BLaER1 (cell line): ENCODE data around the gene RHOBTB1.

Source experiments
- H3K27ac ChIP-seq: shearing (Covaris generic); formaldehyde crosslinking; 2 replicates; pipeline ENCODE4 v1.8.1; 2022
- H3K27me3 ChIP-seq: shearing (Covaris generic); formaldehyde crosslinking; 2 replicates; pipeline ENCODE4 v1.8.1; 2022
- H3K36me3 ChIP-seq: shearing (Covaris generic); formaldehyde crosslinking; 2 replicates; pipeline ENCODE4 v1.8.1; 2022
- H3K4me1 ChIP-seq: shearing (Covaris generic); formaldehyde crosslinking; 2 replicates; pipeline ENCODE4 v1.8.1; 2022
- H3K4me2 ChIP-seq: shearing (Covaris generic); formaldehyde crosslinking; 2 replicates; pipeline ENCODE4 v1.8.1; 2022
- H3K4me3 ChIP-seq: shearing (Covaris generic); formaldehyde crosslinking; 2 replicates; pipeline ENCODE4 v1.8.1; 2022
- H3K9ac ChIP-seq: shearing (Covaris generic); formaldehyde crosslinking; 2 replicates; pipeline ENCODE4 v1.8.1; 2022
- H3K9me3 ChIP-seq: shearing (Covaris generic); formaldehyde crosslinking; 2 replicates; pipeline ENCODE4 v1.8.1; 2022
- H4K20me1 ChIP-seq: shearing (Covaris generic); formaldehyde crosslinking; 2 replicates; pipeline ENCODE4 v1.8.1; 2022
- Cebpa-rat ChIP-seq: shearing (Covaris generic); IDR thresholded peaks from 2 replicates; pipeline ENCODE4 v1.8.1; 2022

RHOBTB1 gene

DNA sequence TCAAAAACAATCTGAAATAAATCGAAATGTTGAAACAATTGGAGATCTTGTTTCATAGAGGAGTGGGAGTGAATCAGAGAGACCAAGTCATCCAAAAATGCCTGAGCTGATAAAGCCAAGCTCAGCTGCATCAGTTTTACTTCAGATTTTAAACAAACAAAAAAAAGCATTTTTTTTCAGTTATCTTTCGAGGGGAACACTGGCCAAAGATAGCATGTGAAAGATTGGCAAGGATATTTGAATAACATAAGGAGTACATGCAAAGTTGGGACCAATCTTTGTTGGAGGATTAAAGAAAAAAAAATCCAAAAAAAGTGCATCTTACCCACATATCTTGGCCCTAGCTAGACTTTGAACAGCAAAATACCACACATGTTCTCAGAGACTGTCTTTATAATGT, 47.2 kb downstream of the RHOBTB1 start:
- no peaks in the 10 kb centered on the region for H3K27me3 ChIP-seq
- H3K27ac ChIP-seq: no peak overlapping the region
- H3K9me3 ChIP-seq: peaks cover 2% of the 10 kb centered on the region; the same call in 1 of the 2 replicates
- no peak overlapping the region for H3K4me2 ChIP-seq
- no peak for TF ChIP-seq Cebpa-rat
- H3K9ac ChIP-seq: no peak overlapping the region
- no peak overlapping the region for H3K4me3 ChIP-seq
- H4K20me1 ChIP-seq: no peaks in the 10 kb centered on the region
- peaks cover 25% of the 10 kb centered on the region for H3K36me3 ChIP-seq
- 0 out of 2 replicates have a peak, but pooled peaks cover 8% of the 10 kb centered on the region for H3K4me1 ChIP-seq

DNA sequence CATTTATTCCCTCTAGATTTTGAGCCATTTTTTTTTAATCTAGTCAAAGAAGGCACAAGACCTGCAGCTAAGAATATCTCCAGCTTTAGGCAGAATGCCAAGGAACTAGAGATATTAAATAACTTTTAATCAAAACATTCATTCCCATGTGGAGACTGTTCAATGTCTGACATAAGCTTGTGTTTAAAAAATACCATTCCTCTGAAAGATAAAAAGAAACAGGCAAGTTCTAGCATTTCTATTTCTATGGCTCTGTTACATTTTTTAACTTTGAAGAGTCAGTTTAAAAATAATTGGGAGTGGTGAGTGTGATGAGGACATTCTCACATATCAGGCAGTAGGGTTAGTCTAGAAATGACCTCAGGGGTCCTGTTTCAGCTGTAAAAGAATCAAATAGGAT, 48.0 kb downstream of the RHOBTB1 start:
- H3K4me1 ChIP-seq: 0 out of 2 replicates have a peak, but pooled peaks cover 8% of the 10 kb centered on the region
- peaks cover 4% of the 10 kb centered on the region; the same call in 1 of the 2 replicates for H3K9me3 ChIP-seq
- H3K27ac ChIP-seq: no peak overlapping the region
- no peak overlapping the region for H3K4me2 ChIP-seq
- TF ChIP-seq Cebpa-rat: no peak
- no peaks in the 10 kb centered on the region for H3K27me3 ChIP-seq
- peaks cover 26% of the 10 kb centered on the region for H3K36me3 ChIP-seq
- H3K4me3 ChIP-seq: no peak overlapping the region
- H3K9ac ChIP-seq: no peak overlapping the region
- no peaks in the 10 kb centered on the region for H4K20me1 ChIP-seq

DNA sequence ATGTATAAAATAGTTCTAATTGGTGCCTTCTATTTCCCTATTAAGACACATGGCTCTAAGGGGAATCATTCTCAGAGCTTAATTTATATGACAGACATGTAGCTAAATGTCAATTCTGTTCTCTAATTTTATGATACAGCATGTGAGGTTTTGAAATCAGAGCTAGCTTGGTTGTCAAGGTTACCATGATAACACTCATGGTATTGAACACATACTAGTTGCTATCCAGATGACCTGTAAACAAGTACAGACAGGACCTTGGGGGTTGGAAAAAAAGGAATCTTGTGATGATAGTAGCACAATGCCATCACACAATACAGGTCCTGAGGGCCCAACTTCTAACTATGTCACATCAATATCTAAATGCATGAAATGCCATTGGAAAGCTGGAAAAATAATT, 49.2 kb downstream of the RHOBTB1 start:
- Histone ChIP-seq H3K36me3 (peaks cover 26% of the 10 kb centered on the region), H3K9ac (no peak overlapping the region), H3K4me1 (0 out of 2 replicates have a peak, but pooled peaks cover 8% of the 10 kb centered on the region), H3K4me2 (no peak overlapping the region), H3K4me3 (no peak overlapping the region), H3K27ac (no peak overlapping the region), H3K27me3 (no peaks in the 10 kb centered on the region), H4K20me1 (no peaks in the 10 kb centered on the region), H3K9me3 (peaks cover 4% of the 10 kb centered on the region; the same call in 1 of the 2 replicates)
- no peak for TF ChIP-seq Cebpa-rat

DNA sequence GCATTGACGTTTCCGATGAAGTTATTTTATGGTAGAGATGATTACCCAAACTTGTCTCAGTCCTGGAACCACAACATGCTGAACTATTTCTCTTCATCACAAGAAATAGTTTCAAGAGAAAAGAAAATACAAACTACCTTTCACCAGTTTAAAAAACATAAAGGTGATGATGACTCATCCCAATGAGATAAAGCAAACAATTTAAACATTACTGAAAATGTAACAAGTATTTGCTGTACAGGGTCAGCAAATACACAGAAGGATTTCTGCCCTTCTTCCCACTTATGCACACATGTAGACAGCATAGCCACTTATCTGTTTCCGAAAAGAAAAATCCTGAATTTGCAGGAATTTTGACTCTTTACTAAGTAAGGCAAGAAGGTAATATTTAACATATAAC, 50.8 kb downstream of the RHOBTB1 start:
- no peaks in the 10 kb centered on the region for H3K27me3 ChIP-seq
- no peak overlapping the region for H3K9ac ChIP-seq
- no peaks in the 10 kb centered on the region for H4K20me1 ChIP-seq
- peaks cover 25% of the 10 kb centered on the region for H3K36me3 ChIP-seq
- H3K4me3 ChIP-seq: no peak overlapping the region
- no peak overlapping the region for H3K4me2 ChIP-seq
- H3K27ac ChIP-seq: no peak overlapping the region
- peaks cover 4% of the 10 kb centered on the region; the same call in 1 of the 2 replicates for H3K9me3 ChIP-seq
- 0 out of 2 replicates have a peak, but pooled peaks cover 8% of the 10 kb centered on the region for H3K4me1 ChIP-seq
- no peak for TF ChIP-seq Cebpa-rat

DNA sequence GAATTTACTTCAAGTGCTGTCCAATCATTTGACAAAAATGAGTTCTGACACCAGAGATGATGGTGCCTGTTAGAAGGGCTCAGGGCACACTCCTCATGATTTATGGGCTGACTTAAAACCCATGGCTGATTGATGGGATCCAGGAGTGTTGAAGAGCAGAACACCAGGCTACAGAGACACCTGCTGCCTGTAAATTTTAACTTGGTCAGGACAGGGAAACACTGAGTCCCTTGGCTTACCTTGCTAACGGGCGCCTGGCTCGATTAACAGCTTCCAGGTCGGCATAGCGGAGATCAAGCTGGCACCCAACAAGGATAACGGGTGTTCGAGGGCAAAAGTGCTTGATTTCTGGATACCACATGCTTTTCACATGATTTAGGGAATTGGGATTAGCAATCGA, 51.4 kb downstream of the RHOBTB1 start:
- H3K27ac ChIP-seq: no peak overlapping the region
- peaks cover 4% of the 10 kb centered on the region; the same call in 1 of the 2 replicates for H3K9me3 ChIP-seq
- H3K27me3 ChIP-seq: no peaks in the 10 kb centered on the region
- no peaks in the 10 kb centered on the region for H4K20me1 ChIP-seq
- no peak overlapping the region for H3K4me2 ChIP-seq
- H3K4me1 ChIP-seq: 0 out of 2 replicates have a peak, but pooled peaks cover 8% of the 10 kb centered on the region
- H3K9ac ChIP-seq: no peak overlapping the region
- no peak overlapping the region for H3K4me3 ChIP-seq
- no peak for TF ChIP-seq Cebpa-rat
- peaks cover 25% of the 10 kb centered on the region for H3K36me3 ChIP-seq

DNA sequence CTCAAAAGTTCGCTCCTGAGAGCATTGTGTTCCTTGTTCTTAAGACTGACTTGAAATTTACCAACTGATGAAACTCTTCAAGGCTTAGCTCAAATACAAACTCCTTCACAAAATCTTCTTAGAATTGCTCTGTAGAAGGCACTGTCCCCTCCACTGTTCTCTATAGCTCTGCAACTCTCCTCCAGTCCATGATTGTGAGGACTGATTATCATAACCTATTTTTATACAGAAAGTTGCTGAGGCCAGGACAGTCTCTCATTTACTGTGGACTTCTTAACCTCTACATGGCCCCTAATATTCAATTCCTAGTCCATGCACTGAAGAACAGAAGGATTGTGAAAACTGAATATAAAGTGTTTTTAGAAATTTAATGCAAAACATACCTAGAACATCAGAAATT, 53.2 kb downstream of the RHOBTB1 start:
- H3K9ac ChIP-seq: no peak overlapping the region
- no peaks in the 10 kb centered on the region for H4K20me1 ChIP-seq
- peaks cover 4% of the 10 kb centered on the region; the same call in 1 of the 2 replicates for H3K9me3 ChIP-seq
- 0 out of 2 replicates have a peak, but pooled peaks cover 3% of the 10 kb centered on the region for H3K4me1 ChIP-seq
- peaks cover 35% of the 10 kb centered on the region for H3K36me3 ChIP-seq
- no peaks in the 10 kb centered on the region for H3K27me3 ChIP-seq
- H3K4me3 ChIP-seq: no peak overlapping the region
- no peak overlapping the region for H3K4me2 ChIP-seq
- H3K27ac ChIP-seq: no peak overlapping the region
- TF ChIP-seq Cebpa-rat: no peak

DNA sequence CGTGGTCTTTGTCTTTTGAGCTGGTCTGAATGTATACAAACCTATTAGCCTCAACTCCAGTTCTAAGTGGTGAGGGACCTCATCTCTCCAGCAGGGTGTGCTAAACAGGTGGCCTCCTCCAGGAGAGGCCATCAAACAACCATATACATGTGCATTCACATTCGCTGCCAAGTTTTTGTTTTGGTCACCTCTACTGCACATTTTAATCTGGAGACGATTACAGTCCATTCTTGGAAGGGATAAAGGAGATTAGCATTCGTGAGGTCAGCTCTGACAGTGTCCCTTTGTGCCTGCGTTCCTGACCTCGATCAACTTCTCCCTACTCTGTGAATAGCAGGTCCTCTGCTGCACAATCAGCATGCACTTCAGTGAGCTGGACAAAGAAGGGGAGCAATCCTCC, 60.8 kb downstream of the RHOBTB1 start:
- Histone ChIP-seq H3K27me3 (no peaks in the 10 kb centered on the region), H3K9me3 (peaks cover 9% of the 10 kb centered on the region; the same call in 1 of the 2 replicates), H4K20me1 (no peaks in the 10 kb centered on the region), H3K4me3 (no peak overlapping the region), H3K4me2 (no peak overlapping the region), H3K9ac (no peak overlapping the region), H3K36me3 (peaks cover 66% of the 10 kb centered on the region), H3K4me1 (peaks cover 8% of the 10 kb centered on the region), H3K27ac (no peak overlapping the region)
- no peak for TF ChIP-seq Cebpa-rat

DNA sequence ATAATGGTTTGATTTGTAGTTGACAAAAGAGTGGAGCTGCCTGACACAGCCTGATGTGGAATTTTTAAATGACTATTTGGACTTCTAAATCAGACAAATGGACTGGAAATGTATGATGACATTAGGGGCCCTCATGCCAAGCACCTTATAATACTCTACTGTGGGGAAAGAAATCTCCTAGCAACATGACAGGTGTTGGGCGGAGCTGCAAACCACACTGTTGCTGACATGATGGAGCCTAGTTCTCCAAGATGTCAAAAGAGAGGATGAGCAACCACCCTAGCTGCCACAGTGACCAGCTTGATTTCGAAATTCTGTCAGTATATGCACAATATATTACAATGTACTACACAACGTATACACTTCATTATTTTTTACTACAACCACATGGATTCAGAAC, 65.8 kb downstream of the RHOBTB1 start:
- Histone ChIP-seq H3K4me3 (no peak overlapping the region), H3K4me2 (no peak overlapping the region), H3K4me1 (peaks cover 8% of the 10 kb centered on the region), H3K27me3 (no peaks in the 10 kb centered on the region), H3K9ac (no peak overlapping the region), H4K20me1 (no peaks in the 10 kb centered on the region), H3K27ac (no peak overlapping the region), H3K36me3 (peaks cover 55% of the 10 kb centered on the region), H3K9me3 (peaks cover 9% of the 10 kb centered on the region; the same call in 1 of the 2 replicates)
- no peak for TF ChIP-seq Cebpa-rat

DNA sequence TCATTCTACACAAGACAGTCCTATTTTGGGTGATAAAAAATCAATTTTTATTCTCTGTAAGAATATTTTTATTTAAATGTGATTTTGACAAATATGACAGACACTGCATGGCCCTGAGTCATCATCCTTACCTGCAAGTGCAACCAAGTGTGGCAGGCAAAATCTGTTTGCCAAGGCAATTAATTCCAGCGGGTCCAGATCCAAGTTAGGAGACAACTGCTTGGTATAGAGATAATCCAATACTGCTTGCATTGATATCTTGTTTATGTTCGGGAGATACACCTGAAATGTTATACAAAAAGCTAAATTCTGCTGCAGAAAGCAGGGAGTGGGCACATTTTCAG, 66.2 kb downstream of the RHOBTB1 start:
- Histone ChIP-seq H3K27ac (no peak overlapping the region), H3K4me1 (peaks cover 8% of the 10 kb centered on the region), H3K9ac (no peak overlapping the region), H3K4me2 (no peak overlapping the region), H3K4me3 (no peak overlapping the region), H3K9me3 (peaks cover 9% of the 10 kb centered on the region; the same call in 1 of the 2 replicates), H3K36me3 (peaks cover 53% of the 10 kb centered on the region), H4K20me1 (no peaks in the 10 kb centered on the region), H3K27me3 (no peaks in the 10 kb centered on the region)
- no peak for TF ChIP-seq Cebpa-rat

DNA sequence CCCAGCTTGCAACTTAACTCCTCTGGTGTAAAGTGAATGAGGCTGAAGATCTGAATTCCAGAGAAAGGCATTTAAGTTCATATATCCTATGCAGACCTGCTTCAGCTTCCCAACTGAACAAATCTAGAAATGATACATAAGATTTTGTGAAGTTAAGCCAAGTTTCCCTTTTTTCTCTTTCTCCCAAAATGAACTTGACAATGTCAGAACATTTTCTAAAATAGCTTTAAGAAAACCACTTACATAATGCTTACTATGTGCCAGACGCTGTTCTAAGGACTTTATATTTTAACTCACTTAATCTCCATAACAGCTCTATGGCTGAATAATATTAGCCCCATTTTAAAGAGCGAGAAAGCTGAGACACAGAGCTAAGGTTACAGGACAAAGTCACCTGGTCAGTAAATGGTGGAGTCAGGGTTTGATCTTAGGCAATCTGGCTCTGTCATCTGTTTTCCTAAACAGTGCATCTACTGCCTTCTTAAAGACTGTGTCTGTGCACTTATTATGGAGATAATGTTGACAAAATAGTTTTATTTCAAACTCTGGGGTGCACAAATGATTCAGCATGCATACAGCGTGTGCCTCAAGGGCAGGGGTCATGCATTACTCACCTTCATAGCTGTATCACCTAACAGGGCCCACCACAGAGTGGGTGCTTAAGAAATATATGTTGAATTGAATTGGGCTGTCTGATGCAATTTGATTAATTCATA, 66.8 kb downstream of the RHOBTB1 start:
- no peaks in the 10 kb centered on the region for H3K27me3 ChIP-seq
- H3K4me3 ChIP-seq: no peak overlapping the region
- H3K9me3 ChIP-seq: peaks cover 9% of the 10 kb centered on the region; the same call in 1 of the 2 replicates
- H4K20me1 ChIP-seq: no peaks in the 10 kb centered on the region
- H3K36me3 ChIP-seq: peaks cover 51% of the 10 kb centered on the region
- TF ChIP-seq Cebpa-rat: no peak
- no peak overlapping the region for H3K9ac ChIP-seq
- no peak overlapping the region for H3K27ac ChIP-seq
- peaks cover 8% of the 10 kb centered on the region for H3K4me1 ChIP-seq
- H3K4me2 ChIP-seq: no peak overlapping the region
